GM23338 (cell line): Measurements from ENCODE around the gene CPNE4. TPM values are rescaled to one million over a fixed set of nuclear protein-coding genes. Genes with fewer than 3 reads are reported as not detected.

ENCODE experiments used
- ATAC-seq: fragments of 200-7000 bp; cut with Tn5 transposase; 3 replicates; pipeline ENCODE4 v1.9.1; 2020
- DNase-seq: peaks from one replicate; pipeline ENCODE4 v3.0.0-alpha.2; 2015; ENCODE audit warnings: low spot score
- H2AFZ ChIP-seq: fragments of 200-600 bp; sonication (generic); 2 replicates; pipeline ENCODE4 v1.8.0; 2016; ENCODE audit warnings: antibody characterized with exemption, mild to moderate bottlenecking, moderate library complexity
- H3F3A ChIP-seq: fragments of 200-600 bp; sonication (generic); replicated peaks from 2 replicates; pipeline ENCODE4 v1.8.0; 2017; ENCODE audit warnings: antibody characterized with exemption, mixed run types, low read depth
- H3K27ac ChIP-seq: fragments of 200-600 bp; sonication (generic); 2 replicates; pipeline ENCODE4 v1.6.1; 2016; ENCODE audit warnings: low read depth
- H3K27me3 ChIP-seq: fragments of 200-600 bp; sonication (generic); 2 replicates; pipeline ENCODE4 v1.8.0; 2016; ENCODE audit warnings: mild to moderate bottlenecking, mixed run types, moderate library complexity; ENCODE audit not compliant: insufficient read depth
- H3K36me3 ChIP-seq: fragments of 200-600 bp; sonication (generic); 2 replicates; pipeline ENCODE4 v1.8.0; 2016; ENCODE audit warnings: mild to moderate bottlenecking; ENCODE audit not compliant: insufficient read depth
- H3K4me1 ChIP-seq: fragments of 200-600 bp; sonication (generic); 2 replicates; pipeline ENCODE4 v1.8.0; 2016; ENCODE audit warnings: mild to moderate bottlenecking, moderate library complexity; ENCODE audit not compliant: insufficient read depth
- H3K4me2 ChIP-seq: fragments of 200-600 bp; sonication (generic); 2 replicates; pipeline ENCODE4 v1.7.1; 2017; ENCODE audit warnings: mixed run types
- H3K4me3 ChIP-seq: fragments of 200-600 bp; sonication (generic); 2 replicates; pipeline ENCODE4 v1.6.1; 2016; ENCODE audit warnings: mixed run types
- H3K79me2 ChIP-seq: fragments of 200-600 bp; sonication (generic); replicated peaks from 2 replicates; pipeline ENCODE4 v1.8.0; 2017; ENCODE audit warnings: mild to moderate bottlenecking; ENCODE audit not compliant: insufficient read depth
- H3K9me2 ChIP-seq: fragments of 200-600 bp; sonication (generic); 2 replicates; pipeline ENCODE4 v1.8.0; 2017; ENCODE audit not compliant: insufficient read depth
- H4K20me1 ChIP-seq: fragments of 200-600 bp; sonication (generic); replicated peaks from 2 replicates; pipeline ENCODE4 v1.8.0; 2017; ENCODE audit warnings: mild to moderate bottlenecking; ENCODE audit not compliant: insufficient read depth
- H3K27ac Mint-ChIP-seq: 2 replicates; pipeline ENCODE4 v1.8.0; 2020; ENCODE audit warnings: inconsistent platforms, mild to moderate bottlenecking, moderate library complexity, mixed read lengths
- H3K27me3 Mint-ChIP-seq: 3 replicates; pipeline ENCODE4 v1.8.0; 2022; ENCODE audit warnings: low read depth, mild to moderate bottlenecking, moderate library complexity, mixed read lengths, inconsistent platforms; ENCODE audit not compliant: insufficient read depth, poor library complexity
- H3K36me3 Mint-ChIP-seq: 3 replicates; pipeline ENCODE4 v1.8.0; 2021; ENCODE audit warnings: low read depth, mild to moderate bottlenecking, inconsistent platforms, moderate library complexity, mixed read lengths
- H3K4me1 Mint-ChIP-seq: 3 replicates; pipeline ENCODE4 v1.8.0; 2020; ENCODE audit warnings: mild to moderate bottlenecking, inconsistent platforms, mixed read lengths
- H3K4me3 Mint-ChIP-seq: 3 replicates; pipeline ENCODE4 v1.8.0; 2021; ENCODE audit warnings: moderate library complexity, mild to moderate bottlenecking, inconsistent platforms, mixed read lengths
- H3K9me3 Mint-ChIP-seq: 3 replicates; pipeline ENCODE4 v1.8.0; 2020; ENCODE audit warnings: moderate library complexity, mild to moderate bottlenecking, inconsistent platforms, mixed read lengths
- CREB1 ChIP-seq: fragments of 250-450 bp; sonication (Bioruptor Pico); IDR thresholded peaks from 2 replicates; pipeline ENCODE4 v1.5.0; 2020; ENCODE audit warnings: low read depth, mild to moderate bottlenecking, moderate library complexity
- CTCF ChIP-seq, 2 experiments: fragments of 200-600 bp in 1 of 2; sonication (generic) in 1 of 2; conservative IDR thresholded peaks; 2 replicates each; pipeline versions ENCODE4 v1.5.1 to v1.6.1; 2016 to 2017; ENCODE audit warnings: antibody characterized with exemption in 2 of 2, low read depth in 2 of 2, mild to moderate bottlenecking in 2 of 2, moderate library complexity in 1 of 2
- EZH2 ChIP-seq: fragments of 200-600 bp; sonication (generic); IDR thresholded peaks from one replicate; pipeline ENCODE4 v1.8.0; 2017; ENCODE audit warnings: antibody characterized with exemption, mild to moderate bottlenecking, low read depth; ENCODE audit not compliant: unreplicated experiment
- EZH2phosphoT487 ChIP-seq: fragments of 200-600 bp; sonication (generic); IDR thresholded peaks from one replicate; pipeline ENCODE4 v1.8.1; 2018; ENCODE audit warnings: antibody characterized with exemption; ENCODE audit not compliant: unreplicated experiment
- JUNB ChIP-seq: IDR thresholded peaks from one replicate; pipeline ENCODE4 v1.6.1; 2016; ENCODE audit warnings: antibody characterized with exemption; ENCODE audit not compliant: unreplicated experiment
- NANOG ChIP-seq: IDR thresholded peaks from 2 replicates; pipeline ENCODE4 v1.6.1; 2016; ENCODE audit warnings: antibody characterized with exemption, borderline replicate concordance
- POLR2AphosphoS5 ChIP-seq: IDR thresholded peaks from 2 replicates; pipeline ENCODE4 v1.6.1; 2016; ENCODE audit warnings: antibody characterized with exemption, low read depth
- REST ChIP-seq: IDR thresholded peaks from one replicate; pipeline ENCODE4 v1.6.1; 2018; ENCODE audit warnings: antibody characterized with exemption; ENCODE audit not compliant: unreplicated experiment
- STAT1 ChIP-seq: IDR thresholded peaks from one replicate; pipeline ENCODE4 v1.6.1; 2016; ENCODE audit warnings: antibody characterized with exemption; ENCODE audit not compliant: unreplicated experiment
- ZNF114 ChIP-seq: fragments of 250-450 bp; sonication (Bioruptor Pico); IDR thresholded peaks from 2 replicates; pipeline ENCODE4 v1.5.0; 2020; ENCODE audit warnings: mild to moderate bottlenecking, moderate library complexity
- ZNF331 ChIP-seq: fragments of 250-450 bp; sonication (Bioruptor Pico); IDR thresholded peaks from 2 replicates; pipeline ENCODE4 v1.5.0; 2020; ENCODE audit warnings: low read depth, mild to moderate bottlenecking, moderate library complexity
- ZNF462 ChIP-seq: fragments of 250-450 bp; sonication (Bioruptor Pico); IDR thresholded peaks from 2 replicates; pipeline ENCODE4 v1.5.0; 2020; ENCODE audit warnings: mild to moderate bottlenecking, moderate library complexity
- polyA plus RNA-seq: library from polyadenylated mRNA; unstranded; fragments of >200 nt; fragmentation: Nextera tagmentation; extraction: Ambion mirVana; gene quantifications from 2 replicates; pipeline ENCODE4 v1.2.1, GENCODE V29; 2016
- total RNA-seq: library from RNA; depleted of rRNA; stranded (reverse); fragments of >200 nt; shearing (Covaris generic); gene quantifications from 2 replicates; pipeline ENCODE4 v1.2.3, GENCODE V29; 2014
- TF ChIP-seq, protein P1 (sequence below): IDR thresholded peaks from 2 replicates; pipeline ENCODE4 v1.6.1; 2016; ENCODE audit warnings: antibody characterized with exemption

CPNE4 gene
- total and polyA plus RNA-seq, 2 experiments from 2014 or later = 2.0 to 6.5 TPM

GRCh38 chr3:131712662-131713061 lies 322.2 kb downstream of the CPNE4 start:
- TF ChIP-seq JUNB (no peak), NANOG (no peak), CREB1 (CRISPR knock-in tag) (no peak), ZNF462 (CRISPR knock-in tag) (no peak), ZNF114 (no peak), ZNF331 (CRISPR knock-in tag) (no peak), REST (no peak), EZH2 (no peak), STAT1 (no peak), CTCF (conservative IDR thresholded peaks at IDR 0.05; ENCODE audit: low read depth in 2 of 2) (no peak), POLR2AphosphoS5 (no peak), EZH2phosphoT487 (no peak)
- TF ChIP-seq, protein P1, sequence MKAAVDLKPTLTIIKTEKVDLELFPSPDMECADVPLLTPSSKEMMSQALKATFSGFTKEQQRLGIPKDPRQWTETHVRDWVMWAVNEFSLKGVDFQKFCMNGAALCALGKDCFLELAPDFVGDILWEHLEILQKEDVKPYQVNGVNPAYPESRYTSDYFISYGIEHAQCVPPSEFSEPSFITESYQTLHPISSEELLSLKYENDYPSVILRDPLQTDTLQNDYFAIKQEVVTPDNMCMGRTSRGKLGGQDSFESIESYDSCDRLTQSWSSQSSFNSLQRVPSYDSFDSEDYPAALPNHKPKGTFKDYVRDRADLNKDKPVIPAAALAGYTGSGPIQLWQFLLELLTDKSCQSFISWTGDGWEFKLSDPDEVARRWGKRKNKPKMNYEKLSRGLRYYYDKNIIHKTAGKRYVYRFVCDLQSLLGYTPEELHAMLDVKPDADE = no peak
- Histone ChIP-seq H3K27ac (no peak overlapping the region), H3F3A (no peaks in the 10 kb centered on the region), H3K4me2 (no peak overlapping the region), H3K4me1 (peaks cover 9% of the 10 kb centered on the region), H3K79me2 (no peaks in the 10 kb centered on the region), H3K27me3 (no peaks in the 10 kb centered on the region), H2AFZ (no peak overlapping the region), H3K4me3 (no peak overlapping the region), H4K20me1 (0 out of 2 replicates have a peak, but pooled peaks cover 2% of the 10 kb centered on the region), H3K36me3 (no peaks in the 10 kb centered on the region), H3K9me2 (no peaks in the 10 kb centered on the region)
- Mint-ChIP-seq H3K4me1 (peaks cover 33% of the 10 kb centered on the region), H3K9me3 (no peaks in the 10 kb centered on the region; the same call in 1 of the 3 replicates), H3K4me3 (no peak overlapping the region), H3K27ac (no peak overlapping the region), H3K27me3 (peaks cover 2% of the 10 kb centered on the region), H3K36me3 (no peaks in the 10 kb centered on the region)
- no peak for DNase-seq
- ATAC-seq = no peak
